Heart left ventricle (tissue), 16 donors: Measurements from ENCODE around the gene TMEM179B. TPM values are rescaled to one million over a fixed set of nuclear protein-coding genes. Genes with fewer than 3 reads are reported as not detected.

ENCODE experiments used
- ATAC-seq, 4 donors: fragments of 200-7000 bp; cut with Tn5 transposase; one replicate each; pipeline ENCODE4 v1.9.1; 2020 to 2022; ENCODE audit warnings: moderate library complexity in 4 of 4, mild to moderate bottlenecking in 3 of 4, moderate number of reproducible peaks in 1 of 4
- DNase-seq, 5 donors: peaks; one replicate each; pipeline ENCODE4 v3.0.0-alpha.2; 2020
- H3K27ac ChIP-seq, 12 donors: fragments of 200-600 bp; sonication (generic) in 4 of 12; one replicate each; pipeline versions ENCODE4 v1.5.0 to v1.8.0; 2016 to 2022; ENCODE audit warnings: mild to moderate bottlenecking in 2 of 12
- H3K27me3 ChIP-seq, 9 donors: fragments of 200-600 bp; sonication (generic) in 2 of 9; one replicate each; pipeline versions ENCODE4 v1.5.1 to v1.8.0; 2016 to 2022; ENCODE audit warnings: mild to moderate bottlenecking in 3 of 9
- H3K36me3 ChIP-seq, 9 donors: fragments of 200-600 bp; sonication (generic) in 2 of 9; one replicate each; pipeline versions ENCODE4 v1.5.0 to v1.8.0; 2018 to 2022; ENCODE audit warnings: mild to moderate bottlenecking in 2 of 9
- H3K4me1 ChIP-seq, 12 donors: fragments of 200-600 bp; sonication (generic) in 4 of 12; one replicate each; pipeline versions ENCODE4 v1.5.0 to v1.8.0; 2016 to 2022; ENCODE audit warnings: mild to moderate bottlenecking in 3 of 12
- H3K4me3 ChIP-seq, 12 donors: fragments of 200-600 bp; sonication (generic) in 4 of 12; one replicate each; pipeline versions ENCODE4 v1.5.0 to v1.8.0; 2017 to 2022; ENCODE audit warnings: mild to moderate bottlenecking in 9 of 12, moderate library complexity in 4 of 12
- H3K9me3 ChIP-seq, 12 donors: fragments of 200-600 bp; sonication (generic) in 4 of 12; one replicate each; pipeline versions ENCODE4 v1.5.0 to v1.8.0; 2016 to 2022; ENCODE audit warnings: mild to moderate bottlenecking in 1 of 12
- POLR2A ChIP-seq, 2 donors: fragments of 450-650 bp; IDR thresholded peaks; one replicate each; pipeline ENCODE4 v1.6.1; 2017; ENCODE audit warnings: antibody characterized with exemption in 2 of 2, mild to moderate bottlenecking in 2 of 2, moderate library complexity in 2 of 2
- WGBS, 4 donors: extraction: QIAGEN DNeasy Blood & Tissue Kit in 2 of 4; methylation state at CpG; one replicate each; pipeline versions ENCODE4 v1.1.5 to v1.1.7; 2013 to 2018; 5-methylcytosine and 5-hydroxymethylcytosine counted together
- intact Hi-C, 10 donors: fragments of 100-400 bp; cut with DNase I; formaldehyde crosslinking; loops; one replicate each; pipeline versions ENCODE4 v1.11.1 to v1.14.2; 2022
- polyA plus RNA-seq, 2 donors: library from polyadenylated mRNA; stranded (reverse); fragments of 200-250 nt; gene quantifications; one replicate each; pipeline ENCODE4 v1.2.3, GENCODE V29; 2013
- total RNA-seq, 9 donors: library from RNA; depleted of rRNA in 2 of 9; stranded (reverse); fragments of >200 nt in 2 of 9; fragmentation: NEBNext Ultra II Directional in 3 of 9; extraction: Animal tissue kit (Norgen Biotek cat#: 25700) in 3 of 9; gene quantifications; one replicate each; pipeline versions ENCODE4 v1.1.0 to v1.2.4, GENCODE V29; 2016 to 2023
- TF ChIP-seq, protein P1 (sequence below), 12 donors: fragments of 200-600 bp; sonication (generic) in 4 of 12; IDR thresholded peaks; one replicate each; pipeline versions ENCODE4 v1.5.0 to v1.8.0; 2018 to 2022; ENCODE audit warnings: antibody characterized with exemption in 12 of 12, mild to moderate bottlenecking in 5 of 12
- donor health status: ischemic (EF 13 %, LVEDD 7.1; RV severe dilation, severe dysfunction).
- donor health status: healthy with polysubstance abuse.
- donor health status: DM: no; HTN: yes; CAD: no.
- donor health status: DM: no; HTN: no; CAD: no.
- donor health status: ischemic (EF 25% LVEDD 6.9; RV normal size, moderate dysfunction).
- donor health status: ischemic (EF 25% LVEDD 5.7; RV mildly dilated, moderate dysfunction).
- donor health status: healthy.
- donor health status: DM: yes; HTN: yes; CAD: no.
- donor health status: ischemic (EF 35%, LVEDD 5.7; RV mildly dilated, moderate dysfunction).
- donor health status: nonischemic (EF 11% LVEDD 7.7; RV severe dilation, severe dysfunction).
- donor health status: DM: yes; HTN: yes; CAD: no.
- donor health status: PGD.
- donor health status: ischemic (EF 29% LVEDD 5.4; RV normal size, mild dysfunction).
- donor health status: nonischemic (EF 23%, LVEDD 6.1; RV moderate dilation, normal function).

Gene TMEM179B
- total and polyA plus RNA-seq, 11 donors: 14.7 to 47.3 (median 22.3) TPM

DNA sequence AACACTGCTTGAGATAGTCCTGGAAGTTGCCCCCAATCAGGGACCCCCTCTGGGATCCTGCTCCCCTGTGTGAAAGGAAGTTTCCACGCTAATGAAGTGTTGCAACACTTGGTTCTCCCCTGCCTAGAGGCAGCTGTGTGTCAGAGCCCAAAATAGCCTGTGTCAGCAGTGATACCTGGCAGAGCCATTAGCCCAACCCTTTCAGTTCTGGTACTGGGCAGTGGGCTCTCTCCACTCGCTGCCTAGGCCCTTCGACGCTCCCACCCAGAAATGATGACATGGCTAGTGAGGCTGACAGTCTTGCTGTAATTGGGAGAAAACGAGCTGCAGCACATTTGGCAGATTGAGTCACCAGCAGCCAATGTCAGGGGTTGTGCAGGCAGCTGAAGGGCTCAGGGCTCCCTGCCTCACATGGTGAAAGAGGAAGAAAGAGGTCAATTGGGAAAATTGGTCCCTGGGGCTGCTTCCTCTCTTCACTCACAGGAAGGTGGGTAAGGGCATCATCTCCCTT, 19.5 kb downstream of the TMEM179B start:
- Histone ChIP-seq H3K36me3 (peaks cover 0 to 31% (median 22%) of the 10 kb centered on the region in 9 donors), H3K27me3 (no peaks in the 10 kb centered on the region), H3K27ac (peak overlapping the region; percentile 56 to 95 (median 90)), H3K4me3 (peak overlapping the region in 4 of 12 donors; percentile 12 to 91 (median 83)), H3K4me1 (peaks cover 0 to 39% (median 22%) of the 10 kb centered on the region in 12 donors), H3K9me3 (no peaks in the 10 kb centered on the region)
- TF ChIP-seq, protein P1, sequence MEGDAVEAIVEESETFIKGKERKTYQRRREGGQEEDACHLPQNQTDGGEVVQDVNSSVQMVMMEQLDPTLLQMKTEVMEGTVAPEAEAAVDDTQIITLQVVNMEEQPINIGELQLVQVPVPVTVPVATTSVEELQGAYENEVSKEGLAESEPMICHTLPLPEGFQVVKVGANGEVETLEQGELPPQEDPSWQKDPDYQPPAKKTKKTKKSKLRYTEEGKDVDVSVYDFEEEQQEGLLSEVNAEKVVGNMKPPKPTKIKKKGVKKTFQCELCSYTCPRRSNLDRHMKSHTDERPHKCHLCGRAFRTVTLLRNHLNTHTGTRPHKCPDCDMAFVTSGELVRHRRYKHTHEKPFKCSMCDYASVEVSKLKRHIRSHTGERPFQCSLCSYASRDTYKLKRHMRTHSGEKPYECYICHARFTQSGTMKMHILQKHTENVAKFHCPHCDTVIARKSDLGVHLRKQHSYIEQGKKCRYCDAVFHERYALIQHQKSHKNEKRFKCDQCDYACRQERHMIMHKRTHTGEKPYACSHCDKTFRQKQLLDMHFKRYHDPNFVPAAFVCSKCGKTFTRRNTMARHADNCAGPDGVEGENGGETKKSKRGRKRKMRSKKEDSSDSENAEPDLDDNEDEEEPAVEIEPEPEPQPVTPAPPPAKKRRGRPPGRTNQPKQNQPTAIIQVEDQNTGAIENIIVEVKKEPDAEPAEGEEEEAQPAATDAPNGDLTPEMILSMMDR (IDR thresholded peaks at IDR 0.05): no peak
- TF ChIP-seq POLR2A (IDR thresholded peaks at IDR 0.05): no peak
- DNase-seq: peak in 4 of 5 donors; percentile 33 to 63 (median 48)
- intact Hi-C loops: no loop called here
- 33 to 57% (median 46%) methylated on average over 5 of the region's 5 CpGs for WGBS, 4 donors
- ATAC-seq: peak; percentile 51 to 70 (median 66)

- DNase-seq (no peak), ATAC-seq (no peak)
- TF ChIP-seq POLR2A (IDR thresholded peaks at IDR 0.05): no peak
- TF ChIP-seq, protein P1 (IDR thresholded peaks at IDR 0.05): no peak
- 30 to 38% (median 35%) methylated on average over 1 of the region's 1 CpG for WGBS, 4 donors
- Histone ChIP-seq H3K27me3 (no peaks in the 10 kb centered on the region), H3K27ac (no peak overlapping the region), H3K9me3 (no peaks in the 10 kb centered on the region), H3K4me3 (no peak overlapping the region), H3K4me1 (peaks cover 0 to 20% (median 7%) of the 10 kb centered on the region in 12 donors), H3K36me3 (peaks cover 0 to 35% (median 20%) of the 10 kb centered on the region in 9 donors)
- intact Hi-C loops: no loop called here
Observed at GRCh38 chr11:62810748-62811147, 23.5 kb downstream of the TMEM179B start.

- ATAC-seq (no peak), DNase-seq (no peak)
- no peak for TF ChIP-seq POLR2A (IDR thresholded peaks at IDR 0.05)
- TF ChIP-seq, protein P1 (IDR thresholded peaks at IDR 0.05): no peak
- Histone ChIP-seq H3K4me3 (no peak overlapping the region), H3K36me3 (peaks cover 0 to 44% (median 29%) of the 10 kb centered on the region in 9 donors), H3K9me3 (no peaks in the 10 kb centered on the region), H3K27me3 (no peaks in the 10 kb centered on the region), H3K4me1 (peaks cover 0 to 18% (median 1%) of the 10 kb centered on the region in 12 donors), H3K27ac (no peak overlapping the region)
- WGBS, 4 donors: 77 to 85% (median 79%) methylated on average over 2 of the region's 2 CpGs
- intact Hi-C loops: no loop called here
Observed at GRCh38 chr11:62811659-62812058, 24.5 kb downstream of the TMEM179B start.

DNA sequence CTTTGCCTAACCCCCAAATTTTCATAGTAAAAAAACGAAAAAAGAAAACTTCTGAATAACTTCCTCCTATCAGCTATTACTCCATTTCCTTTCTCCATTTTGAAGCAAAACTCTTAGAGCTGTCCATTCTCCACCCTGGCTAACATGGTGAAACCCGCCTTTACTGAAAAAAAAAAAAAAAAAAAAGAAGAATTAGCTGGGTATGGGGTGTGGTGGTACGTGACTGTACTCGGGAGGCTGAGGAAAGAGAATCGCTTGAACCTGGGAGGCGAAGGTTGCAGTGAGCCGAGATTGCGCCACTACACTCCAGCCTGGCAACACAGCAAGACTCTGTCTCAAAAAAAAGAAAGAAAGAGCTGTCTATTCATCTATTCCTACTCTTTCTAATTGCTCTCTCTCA, 29.4 kb downstream of the TMEM179B start:
- Histone ChIP-seq H3K27me3 (no peaks in the 10 kb centered on the region), H3K9me3 (no peaks in the 10 kb centered on the region), H3K4me1 (peaks cover 0 to 26% (median 0%) of the 10 kb centered on the region in 12 donors), H3K27ac (peak overlapping the region in 1 of 12 donors; percentile 87), H3K36me3 (peaks cover 0 to 86% (median 78%) of the 10 kb centered on the region in 9 donors), H3K4me3 (peak overlapping the region in 1 of 12 donors; percentile 18)
- DNase-seq: no peak
- peak in 1 of 4 donors; percentile 49 for ATAC-seq
- 84 to 92% (median 86%) methylated on average over 8 of the region's 8 CpGs for WGBS, 4 donors
- intact Hi-C loops: no loop called here
- no peak for TF ChIP-seq POLR2A (IDR thresholded peaks at IDR 0.05)
- TF ChIP-seq, protein P1 (IDR thresholded peaks at IDR 0.05): no peak
